ENCODE data around the gene MYH16.

DNA sequence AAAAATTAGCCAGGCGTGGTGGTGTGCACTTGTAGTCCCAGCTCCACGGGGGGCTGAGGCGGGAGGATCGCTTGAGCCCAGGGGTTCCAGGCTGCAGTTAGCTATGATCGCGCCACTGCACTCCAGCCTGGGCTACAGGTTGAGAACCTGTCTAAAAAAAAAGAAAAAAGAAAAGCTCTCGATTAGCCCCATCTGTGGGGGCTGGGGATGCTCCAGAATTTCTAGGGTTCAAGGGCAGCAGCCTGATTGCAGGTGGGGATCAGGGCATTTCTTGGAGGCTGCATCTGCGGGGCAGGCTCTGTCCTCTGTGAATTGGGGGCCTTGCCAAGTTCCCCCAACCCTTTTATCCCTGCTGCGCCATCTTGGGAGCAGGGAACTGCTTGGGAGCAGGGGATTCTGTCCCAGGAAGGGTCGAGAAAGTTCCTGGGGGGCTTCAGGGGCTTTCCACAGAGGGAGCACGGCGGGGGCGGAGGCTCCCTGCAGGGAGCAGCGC is 52.4 kb downstream of the MYH16 start:
- TF ChIP-seq ZFP1 (CRISPR knock-in tag; IDR thresholded peaks at IDR 0.05) (no peak), TAF9B (IDR thresholded peaks at IDR 0.05; ENCODE audit: partially characterized antibody) (no peak), NCOA1 (IDR thresholded peaks at IDR 0.05; ENCODE audit: low read depth) (no peak), BRD4 (IDR thresholded peaks at IDR 0.05) (no peak), SREBF1 (IDR thresholded peaks at IDR 0.05; ENCODE audit: borderline replicate concordance, low read depth, low read length) (no peak)

Measured in K562 (cell line).